GM23338 (cell line): ENCODE data around the gene CYB5R3.

ENCODE experiments used
- CREB1 ChIP-seq: fragments of 250-450 bp; sonication (Bioruptor Pico); IDR thresholded peaks from 2 replicates; pipeline ENCODE4 v1.5.0; 2020; ENCODE audit warnings: low read depth, mild to moderate bottlenecking, moderate library complexity
- EZH2 ChIP-seq: fragments of 200-600 bp; sonication (generic); IDR thresholded peaks from one replicate; pipeline ENCODE4 v1.8.0; 2017; ENCODE audit warnings: antibody characterized with exemption, mild to moderate bottlenecking, low read depth; ENCODE audit not compliant: unreplicated experiment
- POLR2AphosphoS5 ChIP-seq: IDR thresholded peaks from 2 replicates; pipeline ENCODE4 v1.6.1; 2016; ENCODE audit warnings: antibody characterized with exemption, low read depth
- TF ChIP-seq, protein P1 (sequence below), 2 experiments: fragments of 200-600 bp in 1 of 2; sonication (generic) in 1 of 2; conservative IDR thresholded peaks; 2 replicates each; pipeline versions ENCODE4 v1.5.1 to v1.6.1; 2016 to 2017; ENCODE audit warnings: antibody characterized with exemption in 2 of 2, low read depth in 2 of 2, mild to moderate bottlenecking in 2 of 2, moderate library complexity in 1 of 2

DNA sequence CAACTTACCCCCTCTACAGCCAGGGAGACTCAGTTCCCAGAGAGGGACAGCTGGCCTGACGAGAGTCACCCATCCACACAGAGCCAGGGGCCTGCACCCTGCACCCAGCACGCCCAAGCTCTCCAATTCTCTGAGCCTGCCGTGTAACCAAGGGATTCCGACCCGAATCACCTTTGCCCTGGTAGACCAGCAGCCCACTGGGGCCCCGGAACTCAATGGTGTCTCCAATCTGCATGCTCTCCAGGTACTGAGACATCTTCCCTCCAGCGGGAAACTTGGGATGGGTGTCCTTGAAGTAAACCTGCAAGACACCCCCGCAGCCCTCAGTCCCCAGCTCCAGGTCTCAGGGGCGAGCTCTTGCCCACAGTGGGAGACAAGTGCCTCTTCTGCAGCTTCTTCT, 21.2 kb downstream of the CYB5R3 start:
- TF ChIP-seq, protein P1, sequence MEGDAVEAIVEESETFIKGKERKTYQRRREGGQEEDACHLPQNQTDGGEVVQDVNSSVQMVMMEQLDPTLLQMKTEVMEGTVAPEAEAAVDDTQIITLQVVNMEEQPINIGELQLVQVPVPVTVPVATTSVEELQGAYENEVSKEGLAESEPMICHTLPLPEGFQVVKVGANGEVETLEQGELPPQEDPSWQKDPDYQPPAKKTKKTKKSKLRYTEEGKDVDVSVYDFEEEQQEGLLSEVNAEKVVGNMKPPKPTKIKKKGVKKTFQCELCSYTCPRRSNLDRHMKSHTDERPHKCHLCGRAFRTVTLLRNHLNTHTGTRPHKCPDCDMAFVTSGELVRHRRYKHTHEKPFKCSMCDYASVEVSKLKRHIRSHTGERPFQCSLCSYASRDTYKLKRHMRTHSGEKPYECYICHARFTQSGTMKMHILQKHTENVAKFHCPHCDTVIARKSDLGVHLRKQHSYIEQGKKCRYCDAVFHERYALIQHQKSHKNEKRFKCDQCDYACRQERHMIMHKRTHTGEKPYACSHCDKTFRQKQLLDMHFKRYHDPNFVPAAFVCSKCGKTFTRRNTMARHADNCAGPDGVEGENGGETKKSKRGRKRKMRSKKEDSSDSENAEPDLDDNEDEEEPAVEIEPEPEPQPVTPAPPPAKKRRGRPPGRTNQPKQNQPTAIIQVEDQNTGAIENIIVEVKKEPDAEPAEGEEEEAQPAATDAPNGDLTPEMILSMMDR (conservative IDR thresholded peaks at IDR 0.05; ENCODE audit: low read depth in 2 of 2): no peak
- TF ChIP-seq CREB1 (CRISPR knock-in tag): no peak
- no peak for TF ChIP-seq POLR2AphosphoS5
- no peak for TF ChIP-seq EZH2
